PC-9 (cell line): ENCODE results near the gene BARHL1. TPM values are rescaled to one million over a fixed set of nuclear protein-coding genes. Genes with fewer than 3 reads are reported as not detected.
"Not testable (repeated sequence)": the region's sequence is repeated elsewhere in the genome, so short reads cannot be mapped to it uniquely, and the experiment has no call there.

ENCODE experiments used
- BruUV-seq: library from RNA; stranded (reverse); fragments of 400-500 nt; replicated peaks from 2 replicates; lab custom pipeline; 2021; lab: Mats Ljungman, UMichigan
- CTCF ChIA-PET: fragments of 300-600 bp; sonication (Branson Sonifier 250); formaldehyde crosslinking; loops from one replicate; lab custom pipeline; 2022; ENCODE audit warnings: antibody characterized with exemption; lab: Charles Lee
- POLR2A ChIA-PET: fragments of 300-600 bp; sonication (Branson Sonifier 250); formaldehyde crosslinking; loops from one replicate; lab custom pipeline; 2022; ENCODE audit warnings: antibody characterized with exemption; ENCODE audit not compliant: unreplicated experiment; lab: Charles Lee
- DNase-seq, 2 experiments: peaks; one replicate each; pipeline versions ENCODE4 v3.0.0 to v3.0.0-alpha.2; 2015 to 2022; ENCODE audit warnings: mixed read lengths in 1 of 2
- H2AFZ ChIP-seq: fragments of 200-600 bp; sonication (generic); 2 replicates; pipeline ENCODE4 v1.8.1; 2017; ENCODE audit warnings: antibody characterized with exemption
- H3F3A ChIP-seq: fragments of 200-600 bp; sonication (generic); 2 replicates; pipeline ENCODE4 v1.8.1; 2017; ENCODE audit warnings: antibody characterized with exemption, mild to moderate bottlenecking, low read depth; ENCODE audit not compliant: insufficient read depth
- H3K27ac ChIP-seq: fragments of 200-600 bp; sonication (generic); 2 replicates; pipeline ENCODE4 v1.6.1; 2016; ENCODE audit warnings: mixed run types
- H3K27me3 ChIP-seq: fragments of 200-600 bp; sonication (generic); 2 replicates; pipeline ENCODE4 v1.6.1; 2016; ENCODE audit warnings: low read depth, mixed run types; ENCODE audit not compliant: insufficient read depth
- H3K36me3 ChIP-seq: fragments of 200-600 bp; sonication (generic); 2 replicates; pipeline ENCODE4 v1.6.1; 2016; ENCODE audit warnings: low read depth, mixed run types
- H3K4me1 ChIP-seq: fragments of 200-600 bp; sonication (generic); replicated peaks from 2 replicates; pipeline ENCODE4 v1.6.1; 2016; ENCODE audit warnings: mixed run types; ENCODE audit not compliant: insufficient read depth
- H3K4me2 ChIP-seq: fragments of 200-600 bp; sonication (generic); 2 replicates; pipeline ENCODE4 v1.6.1; 2017; ENCODE audit warnings: mixed run types
- H3K4me3 ChIP-seq: fragments of 200-600 bp; sonication (generic); 2 replicates; pipeline ENCODE4 v1.6.1; 2016; ENCODE audit warnings: mixed run types
- H3K79me2 ChIP-seq: fragments of 200-600 bp; sonication (generic); 2 replicates; pipeline ENCODE4 v1.6.1; 2017; ENCODE audit warnings: low read depth, mixed run types
- H3K9me2 ChIP-seq: fragments of 200-600 bp; sonication (generic); 2 replicates; pipeline ENCODE4 v1.8.1; 2017; ENCODE audit warnings: mild to moderate bottlenecking; ENCODE audit not compliant: insufficient read depth
- H3K9me3 ChIP-seq: fragments of 200-600 bp; sonication (generic); 2 replicates; pipeline ENCODE4 v1.8.1; 2016; ENCODE audit warnings: low read depth; ENCODE audit not compliant: insufficient read depth
- H4K20me1 ChIP-seq: fragments of 200-600 bp; sonication (generic); 2 replicates; pipeline ENCODE4 v1.8.1; 2017; ENCODE audit not compliant: insufficient read depth
- EZH2 ChIP-seq: fragments of 200-600 bp; sonication (generic); IDR thresholded peaks from 2 replicates; pipeline ENCODE4 v1.8.0; 2017; ENCODE audit warnings: antibody characterized with exemption, low read depth
- intact Hi-C: fragments of 100-400 bp; cut with micrococcal nuclease; formaldehyde crosslinking; loops from one replicate; pipeline ENCODE4 v1.10.0; 2022; ENCODE audit not compliant: unreplicated experiment
- total RNA-seq: library from RNA; stranded (reverse); gene quantifications from 2 replicates; pipeline ENCODE4 v1.2.3, GENCODE V29; 2021
- TF ChIP-seq, protein P1 (sequence below): fragments of 200-600 bp; sonication (generic); conservative IDR thresholded peaks from 2 replicates; pipeline ENCODE4 v1.6.1; 2017; ENCODE audit warnings: mixed run types, antibody characterized with exemption, mild to moderate bottlenecking, moderate library complexity

Gene BARHL1
- total RNA-seq, 1 experiment from 2014 or later, result not detected

- H3K4me2 ChIP-seq, result no peak overlapping the region
- no peaks in the 10 kb centered on the region for H3F3A ChIP-seq
- DNase-seq, result no peak
- no TSS peak for BruUV-seq
- H3K9me3 ChIP-seq, result no peaks in the 10 kb centered on the region
- H3K4me1 ChIP-seq, result no peaks in the 10 kb centered on the region
- H3K4me3 ChIP-seq, result no peak overlapping the region
- no peak for TF ChIP-seq EZH2
- TF ChIP-seq, protein P1, sequence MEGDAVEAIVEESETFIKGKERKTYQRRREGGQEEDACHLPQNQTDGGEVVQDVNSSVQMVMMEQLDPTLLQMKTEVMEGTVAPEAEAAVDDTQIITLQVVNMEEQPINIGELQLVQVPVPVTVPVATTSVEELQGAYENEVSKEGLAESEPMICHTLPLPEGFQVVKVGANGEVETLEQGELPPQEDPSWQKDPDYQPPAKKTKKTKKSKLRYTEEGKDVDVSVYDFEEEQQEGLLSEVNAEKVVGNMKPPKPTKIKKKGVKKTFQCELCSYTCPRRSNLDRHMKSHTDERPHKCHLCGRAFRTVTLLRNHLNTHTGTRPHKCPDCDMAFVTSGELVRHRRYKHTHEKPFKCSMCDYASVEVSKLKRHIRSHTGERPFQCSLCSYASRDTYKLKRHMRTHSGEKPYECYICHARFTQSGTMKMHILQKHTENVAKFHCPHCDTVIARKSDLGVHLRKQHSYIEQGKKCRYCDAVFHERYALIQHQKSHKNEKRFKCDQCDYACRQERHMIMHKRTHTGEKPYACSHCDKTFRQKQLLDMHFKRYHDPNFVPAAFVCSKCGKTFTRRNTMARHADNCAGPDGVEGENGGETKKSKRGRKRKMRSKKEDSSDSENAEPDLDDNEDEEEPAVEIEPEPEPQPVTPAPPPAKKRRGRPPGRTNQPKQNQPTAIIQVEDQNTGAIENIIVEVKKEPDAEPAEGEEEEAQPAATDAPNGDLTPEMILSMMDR, result no peak
- H3K27ac ChIP-seq, result no peak overlapping the region
- no peaks in the 10 kb centered on the region for H3K79me2 ChIP-seq
- ChIA-PET CTCF (interaction anchor here (0.5 kb wide), 1 partner anchor 59 kb away, joined by 18 read pairs; no protein-coding TSS in a partner anchor), POLR2A (no interaction called here)
- no peaks in the 10 kb centered on the region; the same call in 1 of the 2 replicates for H4K20me1 ChIP-seq
- H3K9me2 ChIP-seq, result no peaks in the 10 kb centered on the region
- intact Hi-C loops, result loop anchor here (1.0 kb wide), 1 partner anchor 67 kb away; no protein-coding TSS in a partner anchor
- no peaks in the 10 kb centered on the region for H3K36me3 ChIP-seq
- H3K27me3 ChIP-seq, result peaks cover 100% of the 10 kb centered on the region
- no peak overlapping the region for H2AFZ ChIP-seq
Measured at GRCh38 chr9:132560616-132561202, 21.7 kb upstream of the BARHL1 start.

GRCh38 chr9:132562306-132562573 is 20.2 kb upstream of the BARHL1 start:
- Histone ChIP-seq H3K27ac (no peak overlapping the region), H3K4me1 (no peaks in the 10 kb centered on the region), H3K4me3 (no peak overlapping the region), H4K20me1 (no peaks in the 10 kb centered on the region; the same call in 1 of the 2 replicates), H3K9me2 (no peaks in the 10 kb centered on the region), H3K79me2 (no peaks in the 10 kb centered on the region), H2AFZ (no peak overlapping the region), H3F3A (no peaks in the 10 kb centered on the region), H3K36me3 (no peaks in the 10 kb centered on the region), H3K27me3 (peaks cover 100% of the 10 kb centered on the region), H3K9me3 (no peaks in the 10 kb centered on the region), H3K4me2 (no peak overlapping the region)
- ChIA-PET POLR2A (no interaction called here), CTCF (no interaction called here)
- intact Hi-C loops, result no loop called here
- BruUV-seq, result no TSS peak
- DNase-seq, result no peak
- TF ChIP-seq, protein P1, result no peak
- TF ChIP-seq EZH2, result no peak

DNA sequence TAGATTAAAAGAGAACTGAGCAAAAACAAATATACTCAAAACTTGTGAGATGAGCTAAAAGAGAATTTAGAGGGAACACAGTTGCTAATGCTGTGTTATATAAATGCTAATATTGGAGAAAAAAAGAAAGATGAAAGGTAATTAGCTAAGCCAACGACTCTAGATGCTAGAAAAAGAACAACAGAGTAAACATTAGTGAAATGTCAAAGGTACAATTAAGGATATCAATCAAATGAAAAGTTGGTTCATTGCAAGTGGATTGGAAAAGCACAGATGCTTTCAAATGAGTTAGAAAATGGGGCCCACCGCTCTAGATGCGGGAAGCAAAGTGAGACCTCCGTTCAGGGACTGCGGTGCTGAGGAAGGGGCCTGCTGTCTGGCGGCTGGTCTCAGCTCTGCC is 17.9 kb upstream of the BARHL1 start:
- intact Hi-C loops, result no loop called here
- no peak for DNase-seq
- H3K79me2 ChIP-seq, result no peaks in the 10 kb centered on the region
- POLR2A ChIA-PET, result no interaction called here
- H3K36me3 ChIP-seq, result no peaks in the 10 kb centered on the region
- no TSS peak for BruUV-seq
- H3K27ac ChIP-seq, result no peak overlapping the region
- CTCF ChIA-PET, result interaction anchor here (0.6 kb wide), 1 partner anchor 139 kb away, joined by 8 read pairs; no protein-coding TSS in a partner anchor
- TF ChIP-seq, protein P1, result no peak
- no peak for TF ChIP-seq EZH2
- H3K4me2 ChIP-seq, result no peak overlapping the region
- H4K20me1 ChIP-seq, result no peaks in the 10 kb centered on the region; the same call in 1 of the 2 replicates
- H3F3A ChIP-seq, result no peaks in the 10 kb centered on the region
- no peaks in the 10 kb centered on the region for H3K9me3 ChIP-seq
- peaks cover 100% of the 10 kb centered on the region for H3K27me3 ChIP-seq
- H3K9me2 ChIP-seq, result no peaks in the 10 kb centered on the region
- no peak overlapping the region for H2AFZ ChIP-seq
- no peak overlapping the region for H3K4me3 ChIP-seq
- H3K4me1 ChIP-seq, result no peaks in the 10 kb centered on the region

DNA sequence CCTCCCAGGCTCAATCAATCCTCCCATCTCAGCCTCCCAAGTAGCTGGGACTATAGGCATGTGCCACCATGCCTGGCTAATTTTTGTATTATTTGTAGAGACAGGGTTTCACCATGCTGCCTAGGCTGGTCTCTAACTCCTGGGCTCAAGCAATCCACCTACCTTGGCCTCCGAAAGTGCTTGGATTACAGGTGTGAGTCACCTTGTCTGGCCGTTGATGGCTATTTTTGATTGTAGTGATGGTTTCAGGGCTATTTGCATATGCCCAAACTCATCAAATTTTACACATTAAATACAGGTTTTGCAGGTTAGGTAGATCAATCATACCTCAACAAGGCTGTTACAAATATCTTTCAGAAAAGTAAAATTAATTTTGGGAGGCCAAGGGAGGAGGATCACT is 13.6 kb upstream of the BARHL1 start:
- H3F3A ChIP-seq, POLR2A ChIA-PET, DNase-seq, H3K9me2 ChIP-seq, intact Hi-C loops, H3K4me1 ChIP-seq, H4K20me1 ChIP-seq, H3K36me3 ChIP-seq, H2AFZ ChIP-seq, BruUV-seq, H3K4me3 ChIP-seq, H3K27ac ChIP-seq, H3K79me2 ChIP-seq, H3K4me2 ChIP-seq, H3K9me3 ChIP-seq: not testable (repeated sequence)
- CTCF ChIA-PET, result interaction anchor here (0.5 kb wide), 1 partner anchor 808 kb away, joined by 4 read pairs; no protein-coding TSS in a partner anchor
- H3K27me3 ChIP-seq, result peaks cover 97% of the 10 kb centered on the region
